AG09309 (cell line): ENCODE data around the gene SPPL2C.
A peak's percentile ranks its signal among the peaks of the same experiment; 100 is the strongest.

Experiments used
- DNase-seq: peaks from one replicate; pipeline ENCODE4 v3.0.0-alpha.2; 2010; ENCODE audit warnings: low read depth
- H3K4me3 ChIP-seq: 2 replicates; pipeline ENCODE4 v1.5.1; 2011; ENCODE audit warnings: mild to moderate bottlenecking, low read depth, low read length, moderate library complexity; ENCODE audit not compliant: control insufficient read depth
- TF ChIP-seq, protein P1 (sequence below): IDR thresholded peaks from 2 replicates; pipeline ENCODE4 v1.5.1; 2011; ENCODE audit warnings: mild to moderate bottlenecking, low read depth, low read length, inconsistent platforms; ENCODE audit not compliant: insufficient read depth, control insufficient read depth; ENCODE audit errors: missing control alignments

Gene SPPL2C

DNA sequence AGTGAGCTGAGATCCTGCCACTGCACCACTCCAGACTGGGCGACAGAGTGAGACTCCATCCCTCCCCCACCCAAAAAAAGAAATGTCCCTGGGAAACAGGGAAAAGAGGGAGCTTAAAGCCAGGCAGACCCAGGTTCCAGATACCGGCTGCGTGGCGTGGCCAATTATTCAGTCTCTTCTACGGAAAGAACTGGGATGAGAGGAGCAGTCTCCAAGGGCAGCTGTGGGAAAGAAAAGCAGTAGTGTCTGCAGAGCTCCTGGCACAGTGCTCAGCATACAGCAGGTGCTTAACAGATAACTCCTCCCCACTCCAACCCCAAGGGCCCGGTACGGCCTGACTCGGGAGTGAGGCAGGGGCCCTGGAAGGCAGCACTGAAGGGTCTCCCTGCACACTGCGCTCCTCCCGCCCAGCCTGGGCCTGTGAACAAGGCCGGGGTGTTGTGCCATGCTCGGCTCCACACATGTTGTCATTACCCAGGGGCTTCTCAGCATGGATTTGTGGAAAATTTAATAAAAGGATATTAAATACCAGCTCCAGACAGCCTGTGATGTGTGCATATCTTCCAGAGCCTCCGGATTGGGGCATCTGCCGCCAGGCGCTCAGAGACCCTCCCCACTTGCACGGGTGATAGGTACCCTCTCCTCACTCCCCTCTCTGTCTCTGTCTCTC lies 17.6 kb upstream of the SPPL2C start:
- TF ChIP-seq, protein P1, sequence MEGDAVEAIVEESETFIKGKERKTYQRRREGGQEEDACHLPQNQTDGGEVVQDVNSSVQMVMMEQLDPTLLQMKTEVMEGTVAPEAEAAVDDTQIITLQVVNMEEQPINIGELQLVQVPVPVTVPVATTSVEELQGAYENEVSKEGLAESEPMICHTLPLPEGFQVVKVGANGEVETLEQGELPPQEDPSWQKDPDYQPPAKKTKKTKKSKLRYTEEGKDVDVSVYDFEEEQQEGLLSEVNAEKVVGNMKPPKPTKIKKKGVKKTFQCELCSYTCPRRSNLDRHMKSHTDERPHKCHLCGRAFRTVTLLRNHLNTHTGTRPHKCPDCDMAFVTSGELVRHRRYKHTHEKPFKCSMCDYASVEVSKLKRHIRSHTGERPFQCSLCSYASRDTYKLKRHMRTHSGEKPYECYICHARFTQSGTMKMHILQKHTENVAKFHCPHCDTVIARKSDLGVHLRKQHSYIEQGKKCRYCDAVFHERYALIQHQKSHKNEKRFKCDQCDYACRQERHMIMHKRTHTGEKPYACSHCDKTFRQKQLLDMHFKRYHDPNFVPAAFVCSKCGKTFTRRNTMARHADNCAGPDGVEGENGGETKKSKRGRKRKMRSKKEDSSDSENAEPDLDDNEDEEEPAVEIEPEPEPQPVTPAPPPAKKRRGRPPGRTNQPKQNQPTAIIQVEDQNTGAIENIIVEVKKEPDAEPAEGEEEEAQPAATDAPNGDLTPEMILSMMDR: no peak
- DNase-seq: no peak
- H3K4me3 ChIP-seq: no peak overlapping the region

DNA sequence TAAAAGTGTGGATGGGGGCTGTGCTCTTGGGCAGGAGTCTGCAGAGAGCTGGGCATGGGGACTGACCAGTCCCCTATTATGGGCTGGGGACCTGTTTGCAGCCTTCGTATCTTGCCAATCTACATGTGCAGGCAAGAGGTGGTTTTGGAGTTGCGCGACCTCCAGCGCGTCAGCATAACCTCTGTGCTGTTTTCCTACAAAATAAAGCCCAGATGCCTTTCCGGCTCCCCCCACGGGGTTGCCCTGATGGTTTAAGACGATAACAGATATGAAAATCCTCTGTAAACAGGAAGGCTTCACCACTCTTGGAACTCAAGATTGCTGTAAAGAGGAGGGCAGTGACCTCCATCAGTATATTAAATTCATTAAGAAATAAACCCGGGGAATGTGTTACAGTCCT lies 16.5 kb upstream of the SPPL2C start:
- no peak for DNase-seq
- TF ChIP-seq, protein P1: no peak
- H3K4me3 ChIP-seq: no peak overlapping the region

DNA sequence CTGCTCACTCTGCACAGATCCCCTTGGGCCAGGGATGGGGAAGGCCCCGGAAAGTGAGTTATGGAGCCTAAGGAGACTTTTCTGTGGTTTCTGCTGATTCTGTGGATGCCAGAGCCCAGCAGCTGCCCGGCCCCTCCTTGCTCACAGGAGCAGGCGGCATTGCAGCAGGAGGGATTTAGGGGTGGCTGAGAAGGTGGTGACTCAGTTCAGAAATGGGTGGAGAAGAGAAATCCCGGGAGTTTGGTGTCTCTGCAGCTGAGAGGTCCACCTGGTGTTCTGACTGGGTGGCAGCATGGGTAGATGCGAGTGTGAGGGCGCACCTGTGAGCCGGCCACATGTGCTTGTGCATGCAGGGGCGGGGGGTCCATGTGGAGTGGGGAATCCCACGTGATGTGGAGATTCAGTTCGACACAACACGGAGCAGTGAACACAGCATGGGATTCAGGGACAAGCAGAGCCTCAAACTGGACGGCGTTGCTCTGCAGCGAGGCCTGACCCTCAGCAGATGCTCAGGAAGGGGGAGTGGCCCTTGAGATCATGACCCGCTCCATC lies 16.0 kb upstream of the SPPL2C start:
- TF ChIP-seq, protein P1: peak; percentile 31
- no peak for DNase-seq
- no peak overlapping the region for H3K4me3 ChIP-seq

DNA sequence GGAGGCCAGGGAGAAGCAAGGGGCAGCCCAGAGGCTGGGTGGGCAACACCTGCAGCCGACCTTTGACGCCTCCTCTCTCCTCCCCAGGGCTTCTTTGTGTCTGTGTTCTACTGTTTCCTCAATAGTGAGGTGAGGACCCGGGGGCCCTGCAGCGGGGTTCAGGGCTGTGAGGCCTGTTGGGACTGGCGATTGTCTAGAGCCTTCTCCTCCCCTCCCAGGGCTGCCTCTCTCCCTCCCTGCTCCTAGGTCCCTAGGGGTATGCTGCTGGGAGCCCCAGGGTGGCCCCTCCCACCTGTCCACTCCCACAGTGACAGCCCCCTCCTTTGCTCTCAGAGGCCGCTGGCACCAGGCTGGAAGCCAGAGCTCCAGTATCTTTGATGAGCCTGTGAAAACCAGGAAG lies 10.8 kb upstream of the SPPL2C start:
- H3K4me3 ChIP-seq: no peak overlapping the region
- TF ChIP-seq, protein P1: no peak
- DNase-seq: no peak

DNA sequence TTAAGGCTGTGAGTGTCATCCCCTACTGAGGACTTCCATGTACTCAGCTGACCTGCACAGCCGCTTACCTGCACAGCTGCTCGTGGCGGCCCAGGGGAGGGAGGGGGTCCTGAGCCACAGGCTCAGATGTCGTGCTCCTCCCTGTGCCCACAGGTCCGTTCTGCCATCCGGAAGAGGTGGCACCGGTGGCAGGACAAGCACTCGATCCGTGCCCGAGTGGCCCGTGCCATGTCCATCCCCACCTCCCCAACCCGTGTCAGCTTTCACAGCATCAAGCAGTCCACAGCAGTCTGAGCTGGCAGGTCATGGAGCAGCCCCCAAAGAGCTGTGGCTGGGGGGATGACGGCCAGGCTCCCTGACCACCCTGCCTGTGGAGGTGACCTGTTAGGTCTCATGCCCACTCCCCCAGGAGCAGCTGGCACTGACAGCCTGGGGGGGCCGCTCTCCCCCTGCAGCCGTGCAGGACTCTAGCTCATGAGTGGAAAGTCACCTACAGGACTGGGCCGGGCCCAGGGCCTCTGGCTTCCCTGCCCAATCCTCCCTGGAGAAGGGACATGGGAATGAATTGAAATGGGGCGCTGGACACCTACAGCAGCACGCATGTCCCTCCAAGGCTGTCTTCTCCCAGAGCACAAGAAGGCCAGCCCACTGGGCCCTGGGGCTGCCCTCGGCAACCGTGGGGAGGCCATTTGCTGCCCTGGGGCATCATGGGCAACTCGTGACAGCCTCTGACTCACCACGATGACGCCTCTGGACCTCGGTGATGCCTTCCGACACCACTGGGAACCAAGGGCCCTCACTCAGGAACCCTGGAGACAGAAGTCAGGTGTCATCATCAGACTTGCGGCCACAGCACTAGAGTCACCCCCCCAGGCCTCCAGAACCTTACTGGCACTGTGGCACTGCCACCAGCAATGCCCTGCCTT lies 9.9 kb upstream of the SPPL2C start:
- no peak overlapping the region for H3K4me3 ChIP-seq
- no peak for DNase-seq
- TF ChIP-seq, protein P1: no peak

DNA sequence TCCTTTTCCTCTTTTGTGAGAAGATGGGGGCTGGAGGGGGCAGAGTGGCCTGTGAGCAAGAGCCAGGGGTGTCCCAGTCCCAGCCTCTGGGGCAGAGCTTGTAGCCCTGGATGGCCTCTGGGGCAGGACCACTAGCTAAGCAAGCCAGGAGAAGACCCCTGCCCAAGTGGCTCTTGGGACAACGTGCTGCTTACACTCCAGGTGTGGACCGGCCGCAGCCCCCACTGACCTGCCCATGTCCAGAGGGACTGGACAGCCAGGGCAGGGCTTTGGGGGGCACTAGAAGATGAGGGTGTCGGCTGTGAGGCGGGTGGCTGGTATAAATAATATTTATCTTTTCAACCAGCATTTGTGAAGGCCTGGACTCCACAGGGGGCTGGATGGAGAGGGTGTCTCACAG lies 9.2 kb upstream of the SPPL2C start:
- H3K4me3 ChIP-seq: no peak overlapping the region
- TF ChIP-seq, protein P1: no peak
- no peak for DNase-seq
